Activated CD4-positive, CD25-positive, alpha-beta regulatory T cell treated with anti-CD3 and anti-CD28 coated beads, Interleukin-2, amount 50 U/mL, for 24 hours (primary cell): ENCODE data around the gene MYO10.
"Not testable (repeated sequence)": the region's sequence is repeated elsewhere in the genome, so short reads cannot be mapped to it uniquely, and the experiment has no call there.

Experiments
- ATAC-seq, 2 donors: fragments of 150-1000 bp; cut with Tn5 transposase; one replicate each; pipeline ENCODE4 v1.10.0; 2021; ENCODE audit warnings: mild to moderate bottlenecking in 1 of 2, moderate library complexity in 1 of 2

The MYO10 gene

DNA sequence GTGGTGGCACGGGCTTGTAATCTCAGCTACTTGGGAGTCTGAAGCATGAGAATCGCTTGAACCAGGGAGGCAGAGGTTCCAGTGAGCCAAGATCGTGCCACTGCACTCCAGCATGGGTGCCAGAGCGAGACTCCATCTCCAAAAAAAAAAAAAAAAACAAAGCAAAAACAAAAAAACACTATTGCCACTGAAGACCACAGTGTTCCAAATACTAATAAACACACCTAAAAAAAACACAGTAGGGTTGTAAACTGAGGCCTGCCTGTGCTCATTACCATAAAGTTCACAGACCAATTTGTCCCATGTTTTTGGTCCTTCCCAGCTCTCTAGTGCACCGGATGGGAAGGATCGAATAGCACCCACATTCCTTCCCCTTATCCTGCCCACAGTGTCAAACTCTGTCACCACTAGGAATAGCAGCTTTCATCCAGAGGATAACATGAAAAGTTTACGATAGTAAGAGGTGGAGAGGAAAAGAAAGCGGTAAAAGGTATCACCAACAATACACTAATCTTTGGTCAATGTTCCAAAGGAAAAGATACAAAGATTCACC, 49.2 kb downstream of the MYO10 start:
- ATAC-seq, result no peak

DNA sequence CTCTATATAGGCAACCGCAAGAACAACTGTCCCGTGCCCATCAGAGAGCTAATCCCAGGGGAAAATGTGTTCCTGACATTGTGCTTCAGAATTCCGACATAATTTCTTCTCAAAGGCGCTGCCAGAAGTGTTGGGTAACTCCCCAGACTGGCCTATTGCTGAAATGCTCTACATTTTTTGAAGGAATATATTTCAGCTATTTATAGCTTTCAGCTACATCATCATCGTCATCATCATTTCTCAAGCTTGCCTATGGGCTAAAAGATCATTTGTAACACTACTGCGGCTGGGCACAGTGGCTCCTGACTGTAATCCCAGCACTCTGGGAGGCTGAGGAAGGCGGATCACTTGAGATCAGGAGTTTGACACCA, 49.7 kb downstream of the MYO10 start:
- ATAC-seq, result no peak

DNA sequence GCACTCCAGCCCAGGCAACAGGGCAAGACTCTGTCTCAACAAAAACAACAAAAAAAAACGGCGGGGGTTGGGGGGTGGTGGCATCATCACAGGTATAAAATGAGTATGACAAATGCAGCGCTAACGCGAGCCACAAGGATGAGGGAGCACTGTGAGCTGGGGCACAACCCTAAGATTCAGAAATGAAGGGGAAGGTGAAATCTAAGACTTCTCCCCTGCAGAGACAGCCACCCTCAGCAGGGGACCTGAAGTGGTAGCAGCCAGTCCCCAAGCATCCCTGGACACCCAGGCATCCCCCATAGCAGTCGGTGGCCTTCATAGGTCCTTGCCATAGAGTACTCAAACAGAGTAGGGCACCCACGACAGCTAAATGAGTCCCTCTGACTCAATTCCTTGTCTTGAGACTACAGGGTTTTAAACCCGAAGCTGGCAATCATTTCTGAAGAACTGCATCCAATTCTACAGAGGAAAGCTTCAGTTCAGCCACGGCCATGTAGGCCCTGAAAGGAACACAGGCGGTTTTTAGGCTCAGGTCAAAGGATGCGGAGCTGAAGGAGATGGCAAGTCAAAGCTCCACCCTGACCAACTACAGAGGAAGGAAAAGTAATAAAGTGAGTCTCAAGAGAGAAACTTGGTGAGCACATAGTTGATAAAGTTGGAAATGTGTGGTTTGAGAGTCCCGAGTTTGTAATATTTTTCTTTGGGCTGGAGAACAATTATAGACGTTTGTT, 50.3 kb downstream of the MYO10 start:
- no peak for ATAC-seq

DNA sequence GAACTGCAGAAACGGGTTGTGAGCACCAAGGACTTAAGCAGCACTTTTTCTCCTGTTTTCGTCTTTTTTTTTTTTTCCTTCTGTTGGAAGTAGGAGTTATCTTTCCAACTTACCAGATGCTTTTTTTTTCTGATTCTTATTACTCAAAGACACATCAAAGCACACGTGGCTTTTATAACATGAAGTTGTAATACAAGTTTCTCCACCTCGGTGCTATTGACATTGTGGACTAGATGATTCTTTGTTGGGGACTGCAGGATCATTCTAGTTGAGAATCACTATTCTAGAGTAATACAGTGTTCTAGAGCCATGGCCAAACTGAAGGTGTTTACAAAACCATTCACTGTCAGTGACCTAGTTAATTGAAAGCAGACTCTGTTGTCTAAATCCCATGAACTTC, 51.5 kb downstream of the MYO10 start:
- ATAC-seq, result no peak

DNA sequence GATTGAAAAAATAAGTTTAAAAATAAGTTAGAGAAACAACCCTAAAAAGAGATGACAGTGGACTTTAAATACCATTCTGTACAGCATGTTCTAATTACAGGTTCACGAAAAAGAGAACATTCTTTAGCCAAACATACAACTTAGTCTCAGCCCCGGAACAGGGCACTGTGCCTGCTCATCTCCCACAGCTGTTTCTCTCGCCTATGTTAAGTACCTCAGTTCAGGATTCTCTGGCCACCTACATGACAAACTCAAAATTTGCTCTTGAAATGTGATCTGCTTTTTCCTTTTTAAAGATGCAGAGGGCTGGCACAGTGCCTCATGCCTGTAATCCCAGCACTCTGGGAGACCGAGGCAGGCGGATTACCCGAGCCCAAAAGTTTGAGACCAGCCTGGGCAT, 52.3 kb downstream of the MYO10 start:
- no peak for ATAC-seq

DNA sequence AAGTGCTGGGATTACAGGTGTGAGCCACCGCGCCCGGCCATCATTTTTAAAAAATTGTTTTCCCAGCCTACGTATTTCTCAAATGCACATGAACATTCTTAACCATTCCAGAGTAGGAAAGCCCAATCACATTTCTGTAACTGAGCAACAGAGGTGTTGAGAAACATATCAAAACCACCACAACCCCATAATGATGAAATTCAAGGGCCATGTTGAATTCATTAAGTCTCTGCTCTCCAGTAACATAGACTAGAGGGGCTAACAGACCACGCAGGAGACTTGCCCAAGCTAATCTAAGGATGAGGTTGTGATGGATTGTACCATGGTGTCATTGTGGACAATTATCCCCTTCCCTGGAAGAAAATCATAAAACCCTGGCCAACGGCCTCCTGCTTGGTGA, 52.9 kb downstream of the MYO10 start:
- no peak for ATAC-seq

DNA sequence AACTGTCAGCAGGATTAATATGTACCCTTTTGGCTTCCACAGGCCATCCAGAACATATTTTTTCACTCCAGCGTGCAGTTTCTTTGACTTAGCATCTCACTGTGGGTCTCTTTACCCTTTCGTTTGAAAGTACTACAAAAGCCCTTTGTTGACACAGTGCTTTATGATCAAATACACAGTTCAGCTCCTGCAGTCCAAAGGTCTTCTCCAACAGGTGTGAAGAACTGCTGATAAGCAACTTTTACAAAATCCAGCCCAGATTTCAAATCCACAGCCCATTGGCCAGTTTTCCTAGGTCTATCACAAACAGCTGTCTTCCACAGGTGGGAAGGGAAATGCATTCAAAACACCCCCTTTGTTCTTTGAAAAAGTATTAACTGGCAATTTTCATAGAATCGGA, 54.8 kb downstream of the MYO10 start:
- no peak for ATAC-seq

DNA sequence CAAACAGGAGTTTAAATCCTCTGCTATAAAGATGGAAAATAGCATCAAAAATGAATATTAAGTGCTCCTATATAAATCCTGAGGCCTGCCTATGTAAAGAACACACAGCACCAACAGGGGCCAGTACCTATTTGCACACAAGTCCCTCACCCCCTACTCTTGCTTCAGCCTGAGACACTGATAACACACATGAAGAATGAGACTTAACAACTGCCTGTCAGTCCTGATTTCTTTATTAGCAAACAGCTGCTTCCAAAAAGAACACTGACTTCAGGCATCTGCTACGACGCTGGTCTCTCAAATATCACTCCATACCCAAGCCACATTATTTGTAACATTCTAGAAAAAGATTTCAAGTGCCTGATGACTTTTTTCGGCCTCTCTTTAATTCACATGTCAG, 55.5 kb downstream of the MYO10 start:
- ATAC-seq, result no peak

DNA sequence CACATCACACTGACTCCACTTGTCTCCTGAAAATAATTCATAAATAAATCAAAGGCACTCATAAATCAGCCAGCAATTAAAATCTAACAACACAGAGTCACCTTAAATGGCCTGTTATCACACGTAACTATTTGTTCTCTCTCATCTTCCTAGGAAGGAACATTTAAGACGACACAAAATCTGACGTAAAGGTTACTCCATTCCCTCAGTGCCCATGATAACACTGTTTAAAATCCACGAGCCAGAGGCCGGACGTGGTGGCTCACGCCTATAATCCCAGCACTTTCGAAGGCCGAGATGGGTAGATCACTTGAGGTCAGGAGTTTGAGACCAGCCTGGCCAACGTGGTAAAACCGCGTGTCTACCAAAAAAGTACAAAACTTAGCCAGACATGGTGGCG, 56.4 kb downstream of the MYO10 start:
- no peak for ATAC-seq

DNA sequence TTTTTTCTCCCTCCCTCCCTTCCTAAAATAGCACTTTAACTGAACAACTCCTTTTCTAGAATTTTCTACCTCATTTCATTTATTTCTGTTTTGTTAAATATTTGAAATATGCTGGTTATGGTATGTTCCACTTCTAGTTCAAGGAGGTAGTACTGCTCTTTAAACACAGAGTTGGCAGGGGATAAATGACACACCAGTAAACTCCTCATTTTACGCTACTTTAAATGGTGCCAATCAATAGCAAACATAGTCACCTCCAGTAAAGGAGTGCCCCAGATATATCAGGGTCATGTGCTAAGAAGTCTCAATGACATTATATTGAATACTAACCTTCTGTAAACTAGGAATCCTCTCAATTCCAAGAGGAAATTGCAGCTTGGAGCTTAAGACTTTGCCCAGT, 56.9 kb downstream of the MYO10 start:
- ATAC-seq, result no peak

DNA sequence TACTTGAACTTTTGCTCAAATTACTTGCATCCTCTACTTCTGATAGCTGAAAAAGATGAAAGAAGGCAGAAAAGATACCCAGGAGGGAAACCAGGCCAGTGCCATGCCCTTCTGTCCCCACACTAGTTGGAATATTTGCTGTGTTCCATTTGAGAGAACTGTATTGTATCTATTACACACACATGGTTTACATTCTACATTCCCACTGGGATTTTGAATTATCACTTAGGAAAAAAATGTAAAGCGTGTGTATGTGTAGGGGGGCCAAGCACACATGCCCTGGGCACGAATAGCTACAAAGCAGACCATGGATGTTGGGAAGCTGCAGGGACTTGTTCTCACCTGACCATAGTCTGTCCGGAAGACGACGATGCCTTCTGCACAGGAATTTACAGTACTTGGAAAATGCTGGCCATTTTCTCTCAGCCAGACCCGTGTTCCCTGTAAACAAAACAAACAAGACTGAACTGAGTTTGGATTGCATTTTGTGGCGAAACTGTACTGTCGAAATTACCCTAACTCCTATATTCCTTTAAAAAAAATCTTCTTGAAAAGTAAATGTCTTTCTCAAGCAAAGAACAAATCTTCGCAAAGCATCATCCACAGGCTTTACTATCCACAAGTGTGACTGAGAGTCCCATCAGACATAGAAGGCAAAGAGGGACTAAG, 58.7 kb downstream of the MYO10 start:
- no peak for ATAC-seq

DNA sequence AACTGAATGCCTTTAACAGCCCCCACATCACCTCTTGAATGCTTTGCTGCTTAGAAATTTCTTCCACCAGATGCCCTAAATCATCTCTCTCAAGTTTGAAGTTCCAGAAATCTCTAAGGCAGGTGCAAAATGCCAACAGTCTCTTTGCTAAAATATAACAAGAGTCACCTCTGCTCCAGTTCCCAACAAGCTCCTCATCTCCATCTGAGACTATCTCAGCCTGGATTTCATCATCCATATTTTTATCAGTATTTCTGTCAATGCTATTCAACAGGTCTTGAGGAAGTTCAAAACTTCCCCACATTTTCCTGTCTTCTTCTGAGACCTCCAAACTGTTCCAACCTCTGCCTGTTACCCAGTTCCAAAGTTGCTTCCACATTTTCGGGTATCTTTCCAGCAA, 61.7 kb downstream of the MYO10 start:
- ATAC-seq, result not testable (repeated sequence)

DNA sequence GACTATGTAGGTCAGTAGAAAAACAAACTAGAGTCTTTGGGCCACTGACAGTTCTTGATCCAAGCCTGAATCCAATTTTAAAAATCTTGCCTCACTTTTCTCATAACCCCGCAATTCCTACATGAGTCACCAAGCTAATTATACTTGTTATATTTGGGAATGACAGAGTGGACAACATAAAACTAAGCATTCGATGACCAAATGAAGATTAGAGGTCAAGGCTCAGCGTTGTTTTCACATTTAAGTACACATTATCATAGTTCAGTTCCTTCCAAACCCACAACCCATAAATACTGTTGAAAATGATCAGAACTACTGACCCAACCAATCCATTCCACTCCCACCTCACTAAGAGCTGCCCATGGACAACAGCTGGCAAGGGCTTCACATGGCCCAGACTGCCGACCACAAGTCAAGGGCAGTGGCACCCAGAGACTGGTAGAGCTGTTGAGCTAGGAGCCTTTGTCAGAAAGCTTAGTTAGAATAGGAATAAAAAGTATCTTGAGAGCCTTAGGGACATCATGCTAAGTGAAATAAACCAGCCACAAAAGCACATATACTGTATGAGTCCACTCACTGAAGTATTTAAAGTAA, 64.2 kb downstream of the MYO10 start:
- no peak for ATAC-seq

DNA sequence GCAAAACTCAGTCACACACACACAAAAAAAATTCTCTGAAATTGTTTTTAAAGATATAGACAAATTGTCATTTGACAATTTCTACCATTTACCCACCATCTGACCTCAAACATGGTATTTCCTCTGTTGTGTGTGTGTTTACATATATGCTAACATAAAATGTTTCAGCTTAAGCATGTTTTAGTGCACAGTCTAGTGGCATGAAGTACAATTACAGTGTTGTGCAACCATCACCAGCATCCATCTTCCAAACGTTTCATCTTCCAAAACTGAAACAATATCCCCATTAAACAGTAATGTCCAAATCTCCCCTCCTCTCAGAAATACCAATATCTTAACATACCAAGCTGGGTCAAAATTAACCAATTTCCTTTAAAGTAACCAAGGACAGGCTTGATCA, 65.2 kb downstream of the MYO10 start:
- no peak for ATAC-seq

DNA sequence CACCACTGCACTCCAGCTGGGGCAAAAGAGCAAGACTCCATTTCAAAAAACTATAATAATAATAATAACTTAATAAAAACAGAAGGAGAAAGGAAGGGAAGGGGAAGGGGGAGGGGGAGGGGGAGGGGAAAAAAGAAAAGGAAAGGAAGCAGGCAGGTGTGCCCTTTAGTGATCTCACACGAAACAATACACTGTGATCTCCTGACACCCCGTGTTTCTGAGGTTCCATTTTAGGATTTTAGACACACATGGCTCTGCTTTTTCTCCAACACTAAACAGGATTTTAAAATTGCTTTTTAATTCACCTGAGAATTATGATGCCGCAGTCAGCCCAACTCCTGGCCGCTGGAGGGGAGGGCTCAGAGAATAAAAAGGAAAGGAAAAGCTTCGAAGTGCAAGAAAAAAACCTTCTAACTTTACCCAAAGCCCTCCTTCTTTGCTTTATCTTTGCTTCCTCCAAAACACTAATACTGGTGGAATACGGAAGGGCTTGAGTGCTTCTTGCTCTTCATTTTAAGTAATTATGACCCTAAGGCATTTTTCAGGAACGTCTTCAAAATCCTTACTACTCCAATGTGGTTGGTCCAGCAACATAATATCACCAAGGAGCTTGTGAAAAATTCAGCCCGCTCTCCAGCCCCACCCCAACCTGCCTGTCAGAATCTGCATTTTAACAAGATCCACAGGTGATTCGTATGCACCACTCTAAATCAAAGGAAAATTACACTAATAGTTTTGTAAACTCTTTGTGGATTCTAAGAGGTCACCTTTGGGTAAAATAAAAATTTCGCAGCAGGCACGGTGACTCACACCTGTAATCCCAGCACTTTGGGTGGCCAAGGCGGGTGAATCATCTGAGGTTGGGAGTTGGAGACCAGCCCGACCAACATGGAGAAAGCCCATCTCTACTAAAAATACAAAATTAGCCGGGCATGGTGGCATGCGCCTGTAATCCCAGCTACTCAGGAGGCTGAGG, 66.0 kb downstream of the MYO10 start:
- ATAC-seq, result no peak

DNA sequence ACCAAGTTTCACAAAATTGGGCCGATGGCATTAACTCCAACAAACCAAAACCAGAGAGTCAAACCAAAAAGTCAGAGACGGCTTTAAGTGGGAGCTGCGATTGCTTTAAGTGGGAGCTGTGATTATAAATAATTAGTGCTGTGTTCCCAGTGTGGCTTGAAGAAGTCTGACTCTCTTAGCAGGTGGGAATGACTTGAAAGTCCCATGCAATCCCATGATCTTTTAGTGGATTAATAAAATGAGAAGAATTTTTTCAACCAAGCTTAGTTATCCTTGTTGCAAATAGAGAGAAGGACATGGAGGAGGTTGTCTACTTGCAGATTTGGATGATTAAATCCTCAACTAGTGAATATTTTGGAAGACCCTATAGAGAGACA, 68.5 kb downstream of the MYO10 start:
- no peak for ATAC-seq

DNA sequence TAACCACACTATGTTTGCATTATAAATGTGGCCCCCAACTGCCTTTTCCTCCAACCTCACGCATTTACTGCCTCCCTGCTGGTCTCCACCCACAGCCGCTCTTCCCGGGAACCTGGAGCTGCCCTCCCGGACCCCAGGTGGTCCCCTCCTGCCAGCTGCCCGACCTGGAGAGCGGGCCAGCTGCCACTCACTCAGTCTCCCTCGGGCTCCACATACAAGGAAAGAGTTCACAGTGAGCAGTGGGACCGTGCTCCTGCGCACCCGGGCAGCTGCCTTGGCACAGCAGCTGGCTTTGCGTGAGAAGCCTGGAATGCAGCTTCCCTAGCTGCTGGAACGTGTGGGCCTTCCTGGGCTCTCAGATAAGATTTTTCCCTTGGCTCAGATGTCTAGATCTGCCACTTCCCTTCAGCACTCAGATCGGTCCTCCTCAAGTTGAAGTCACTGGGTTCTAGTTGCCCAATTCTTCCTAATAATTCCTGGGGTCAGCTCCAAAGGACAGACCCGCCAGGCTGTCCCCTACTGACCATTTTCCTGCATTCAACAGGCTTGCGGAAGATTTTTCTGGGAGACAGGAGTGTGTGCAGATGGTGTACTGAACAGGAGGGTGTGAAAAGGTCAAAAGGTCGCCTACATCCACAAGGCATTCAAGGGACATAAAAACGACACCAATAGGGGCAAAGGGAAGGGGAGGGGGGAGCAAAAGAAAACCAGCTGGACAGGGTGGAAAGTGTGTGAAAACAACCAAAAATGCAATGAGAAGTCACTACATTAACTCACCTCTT, 69.1 kb downstream of the MYO10 start:
- ATAC-seq, result no peak

DNA sequence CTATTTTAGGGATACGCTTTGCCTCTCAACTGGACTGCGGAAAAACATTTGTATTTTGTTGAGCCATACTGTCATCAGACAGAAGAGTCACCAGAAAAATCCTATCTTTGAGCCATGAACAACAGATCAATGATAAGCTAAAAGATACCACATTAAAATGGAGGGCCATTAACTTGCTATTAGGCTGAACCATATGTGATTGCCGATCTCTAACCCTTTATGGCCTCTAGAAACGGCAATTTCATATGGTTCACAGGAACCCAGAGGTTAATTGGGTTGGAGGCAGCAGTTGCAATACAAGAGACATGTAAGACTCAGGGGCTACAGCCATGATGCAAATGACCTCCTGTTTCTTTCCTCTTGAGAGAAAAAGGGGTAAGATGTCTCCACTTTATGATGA, 69.8 kb downstream of the MYO10 start:
- ATAC-seq, result no peak

DNA sequence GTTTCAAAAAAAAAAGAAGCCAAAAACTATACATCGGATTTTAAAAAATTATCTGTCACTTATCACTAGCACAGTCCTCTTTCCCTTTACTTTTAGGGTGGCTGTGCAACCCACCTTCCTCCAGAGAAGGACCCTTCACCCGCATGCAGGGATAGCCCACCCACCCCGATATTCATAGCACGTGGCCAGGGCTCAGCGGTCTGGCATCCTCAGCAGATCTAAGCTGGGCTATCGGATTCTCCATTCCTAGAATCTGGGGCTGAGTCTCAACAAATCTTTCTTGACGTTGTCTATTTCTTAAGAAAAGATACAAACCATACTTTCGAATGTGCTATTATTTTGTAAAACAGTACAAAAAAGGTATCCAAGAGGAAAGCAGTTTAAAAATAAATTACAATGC, 70.9 kb downstream of the MYO10 start:
- no peak for ATAC-seq

DNA sequence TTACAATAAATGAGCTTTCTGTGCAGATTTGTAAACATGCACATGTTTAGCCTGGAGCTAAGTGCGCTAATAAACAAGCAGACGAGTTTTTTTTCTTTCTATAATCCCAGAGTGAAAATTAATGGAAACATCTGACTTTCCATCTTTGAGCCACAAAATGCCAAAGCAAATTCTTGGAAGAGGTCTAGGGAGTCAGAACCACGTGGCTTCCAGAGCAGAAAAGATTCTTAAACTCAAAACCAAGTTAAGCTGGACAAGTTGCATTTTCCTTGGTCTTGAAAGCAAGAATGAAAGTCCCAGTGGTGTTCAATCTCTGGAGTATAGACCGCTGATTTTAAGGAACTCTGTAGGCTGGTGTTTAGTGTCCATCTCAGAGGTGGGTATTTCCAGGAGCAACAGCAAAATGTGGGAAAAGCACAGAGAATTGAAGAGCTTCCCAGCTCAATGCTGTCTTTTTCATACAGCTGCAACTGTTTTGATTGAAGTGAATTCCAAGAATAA, 71.4 kb downstream of the MYO10 start:
- ATAC-seq, result no peak

DNA sequence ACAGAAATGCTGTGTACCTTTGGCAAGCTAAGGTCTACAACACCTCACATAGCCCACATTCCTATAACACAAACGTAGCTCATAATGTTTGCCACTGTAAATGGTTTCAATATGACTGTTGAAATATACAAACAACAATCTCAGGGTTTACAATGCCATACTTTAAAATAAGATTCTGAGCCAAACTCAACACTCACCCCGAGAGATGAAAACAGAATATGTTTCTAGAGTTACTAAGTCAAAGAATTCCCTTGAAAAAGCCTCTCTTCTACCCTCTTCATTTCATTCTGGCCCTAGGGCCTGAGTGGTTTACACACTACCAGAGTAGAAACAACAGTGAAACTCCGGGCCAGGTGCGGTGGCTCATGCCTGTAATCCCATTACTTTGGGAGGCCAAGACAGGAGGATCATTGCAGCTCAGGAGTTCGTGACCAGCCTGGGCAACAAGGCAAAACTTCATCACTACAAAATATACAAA, 72.6 kb downstream of the MYO10 start:
- no peak for ATAC-seq

DNA sequence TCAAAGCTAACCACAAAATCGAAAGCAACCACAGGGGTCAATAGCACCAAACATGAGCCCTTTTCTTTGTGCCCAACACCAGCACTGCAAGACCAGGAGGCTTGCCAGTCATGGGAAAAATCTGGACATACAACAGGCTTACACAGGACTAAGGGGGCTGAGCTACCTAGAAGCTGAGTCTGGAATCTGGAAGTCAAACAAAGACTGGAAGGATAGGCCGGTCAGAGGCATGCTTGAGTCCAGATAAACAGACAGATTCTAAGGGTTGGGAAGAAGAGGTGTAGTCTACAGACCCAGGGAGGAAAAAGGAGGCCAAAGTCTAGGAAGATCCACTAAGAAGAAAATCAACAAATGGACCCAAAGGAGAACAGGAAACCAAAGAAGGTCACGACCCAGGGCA, 73.3 kb downstream of the MYO10 start:
- ATAC-seq, result no peak
